ENCODE measurements around the gene CAMSAP1. TPM values are rescaled to one million over a fixed set of nuclear protein-coding genes. Genes with fewer than 3 reads are reported as not detected.

CAMSAP1 gene
- total and polyA plus RNA-seq, 4 donors: 5.0 to 29.8 (median 15.1) TPM

GRCh38 chr9:135909371-135909770 lies 2.0 kb upstream of the CAMSAP1 start:
- H3K4me3 ChIP-seq: no peak overlapping the region
- no peak for DNase-seq
- TF ChIP-seq, protein P1, sequence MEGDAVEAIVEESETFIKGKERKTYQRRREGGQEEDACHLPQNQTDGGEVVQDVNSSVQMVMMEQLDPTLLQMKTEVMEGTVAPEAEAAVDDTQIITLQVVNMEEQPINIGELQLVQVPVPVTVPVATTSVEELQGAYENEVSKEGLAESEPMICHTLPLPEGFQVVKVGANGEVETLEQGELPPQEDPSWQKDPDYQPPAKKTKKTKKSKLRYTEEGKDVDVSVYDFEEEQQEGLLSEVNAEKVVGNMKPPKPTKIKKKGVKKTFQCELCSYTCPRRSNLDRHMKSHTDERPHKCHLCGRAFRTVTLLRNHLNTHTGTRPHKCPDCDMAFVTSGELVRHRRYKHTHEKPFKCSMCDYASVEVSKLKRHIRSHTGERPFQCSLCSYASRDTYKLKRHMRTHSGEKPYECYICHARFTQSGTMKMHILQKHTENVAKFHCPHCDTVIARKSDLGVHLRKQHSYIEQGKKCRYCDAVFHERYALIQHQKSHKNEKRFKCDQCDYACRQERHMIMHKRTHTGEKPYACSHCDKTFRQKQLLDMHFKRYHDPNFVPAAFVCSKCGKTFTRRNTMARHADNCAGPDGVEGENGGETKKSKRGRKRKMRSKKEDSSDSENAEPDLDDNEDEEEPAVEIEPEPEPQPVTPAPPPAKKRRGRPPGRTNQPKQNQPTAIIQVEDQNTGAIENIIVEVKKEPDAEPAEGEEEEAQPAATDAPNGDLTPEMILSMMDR (IDR thresholded peaks at IDR 0.05; ENCODE audit: control extremely low read depth, extremely low read depth): no peak
- H3K9ac ChIP-seq (ENCODE audit: insufficient read depth in 1 of 2, low read length in 2 of 2): no peak overlapping the region
- 89 to 94% methylated on average over 5 to 6 of the region's 6 CpGs for WGBS, 2 donors
- peaks cover 5 to 23% (median 11%) of the 10 kb centered on the region in 5 donors for H3K4me1 ChIP-seq (ENCODE audit: control insufficient read depth in 5 of 5, insufficient read depth in 5 of 5, low read length in 5 of 5)
- peaks cover 8 to 36% (median 12%) of the 10 kb centered on the region in 4 donors for H3K36me3 ChIP-seq (ENCODE audit: control insufficient read depth in 4 of 4, insufficient read depth in 4 of 4, low read length in 4 of 4)
- H3K27me3 ChIP-seq (ENCODE audit: control insufficient read depth in 3 of 3, insufficient read depth in 3 of 3, low read length in 2 of 3): no peaks in the 10 kb centered on the region
- peaks cover 0 to 11% (median 3%) of the 10 kb centered on the region in 4 donors for H3K9me3 ChIP-seq (ENCODE audit: control insufficient read depth in 4 of 4, insufficient read depth in 3 of 4, low read length in 3 of 4)
- no peak for ATAC-seq (ENCODE audit: insufficient read depth, low FRiP score)
- H3K27ac ChIP-seq (ENCODE audit: low read depth in 1 of 2, low read length in 1 of 2): no peak overlapping the region

DNA sequence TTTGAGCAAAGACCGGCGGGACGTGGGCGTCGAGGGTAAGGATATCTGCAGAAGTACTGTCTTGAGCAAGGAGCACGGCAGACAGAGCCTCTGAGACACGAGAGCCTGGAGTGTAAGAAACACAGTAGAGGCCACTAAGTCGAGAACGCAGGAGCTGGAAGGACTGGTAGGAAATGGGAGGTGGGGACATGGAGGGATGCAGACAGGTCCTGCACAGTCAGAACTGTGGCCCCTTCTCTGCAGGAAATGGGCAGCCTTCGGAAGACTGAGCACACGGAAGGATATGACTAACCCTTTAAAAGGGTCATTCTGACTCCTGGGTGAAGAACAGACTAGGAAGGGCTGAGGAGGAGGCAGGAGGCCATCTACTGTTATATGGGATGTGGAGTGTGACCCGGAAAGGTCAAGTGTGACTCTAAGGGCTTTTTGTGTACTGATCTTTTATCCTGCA lies 1.4 kb upstream of the CAMSAP1 start:
- Histone ChIP-seq H3K36me3 (ENCODE audit: control insufficient read depth in 4 of 4, insufficient read depth in 4 of 4, low read length in 4 of 4) (peaks cover 7 to 30% (median 12%) of the 10 kb centered on the region in 4 donors), H3K27me3 (ENCODE audit: control insufficient read depth in 3 of 3, insufficient read depth in 3 of 3, low read length in 2 of 3) (no peaks in the 10 kb centered on the region), H3K4me1 (ENCODE audit: control insufficient read depth in 5 of 5, insufficient read depth in 5 of 5, low read length in 5 of 5) (peaks cover 7 to 23% (median 12%) of the 10 kb centered on the region in 5 donors), H3K9me3 (ENCODE audit: control insufficient read depth in 4 of 4, insufficient read depth in 3 of 4, low read length in 3 of 4) (peaks cover 0 to 7% (median 3%) of the 10 kb centered on the region in 4 donors), H3K9ac (ENCODE audit: insufficient read depth in 1 of 2, low read length in 2 of 2) (no peak overlapping the region), H3K27ac (ENCODE audit: low read depth in 1 of 2, low read length in 1 of 2) (peak overlapping the region in 1 of 2 donors; percentile 51), H3K4me3 (no peak overlapping the region)
- whole genome bisulfite sequencing, 2 donors: 78 to 85% methylated on average over 12 of the region's 12 CpGs
- DNase-seq: no peak
- no peak for ATAC-seq (ENCODE audit: insufficient read depth, low FRiP score)
- TF ChIP-seq, protein P1 (IDR thresholded peaks at IDR 0.05; ENCODE audit: control extremely low read depth, extremely low read depth): no peak

DNA sequence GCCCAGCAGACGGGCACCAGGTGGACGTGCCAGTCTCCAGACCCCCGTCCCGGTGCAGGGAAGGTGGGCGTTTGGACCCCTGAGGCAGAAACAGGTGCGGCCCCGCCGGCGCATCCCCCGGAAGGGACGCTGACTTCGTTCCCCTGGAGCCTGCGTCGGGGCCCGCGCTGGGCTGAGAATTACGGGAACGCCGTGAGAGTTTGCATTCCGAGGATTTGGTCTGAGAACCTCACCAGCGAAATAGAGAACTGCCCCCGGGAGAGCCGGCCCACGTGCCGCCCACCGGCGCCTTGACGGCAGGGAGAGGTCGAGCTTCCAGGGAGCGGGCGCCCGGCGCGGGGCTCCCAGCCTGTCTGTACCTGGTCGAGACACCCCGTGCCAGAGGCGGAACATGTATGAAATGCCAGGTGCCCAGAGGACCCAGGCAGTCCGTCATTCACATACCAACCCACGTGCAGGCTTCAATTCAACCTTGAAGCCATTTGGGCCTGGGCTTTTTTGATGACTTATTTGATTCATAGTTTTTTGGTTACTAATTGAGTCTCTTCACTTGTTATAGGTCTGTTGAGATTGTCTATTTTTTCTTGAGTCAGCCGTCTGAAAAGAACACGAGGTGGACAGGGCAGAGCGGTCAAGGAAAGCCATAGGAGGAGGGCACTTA lies 877 bp upstream of the CAMSAP1 start:
- DNase-seq: no peak
- no peak overlapping the region for H3K9ac ChIP-seq (ENCODE audit: insufficient read depth in 1 of 2, low read length in 2 of 2)
- peaks cover 2 to 25% (median 7%) of the 10 kb centered on the region in 4 donors for H3K36me3 ChIP-seq (ENCODE audit: control insufficient read depth in 4 of 4, insufficient read depth in 4 of 4, low read length in 4 of 4)
- ATAC-seq (ENCODE audit: insufficient read depth, low FRiP score): no peak
- TF ChIP-seq, protein P1 (IDR thresholded peaks at IDR 0.05; ENCODE audit: control extremely low read depth, extremely low read depth): no peak
- H3K27ac ChIP-seq (ENCODE audit: low read depth in 1 of 2, low read length in 1 of 2): peak overlapping the region; percentile 86 to 90
- WGBS, 2 donors: 17 to 18% methylated on average over 42 of the region's 42 CpGs
- peak overlapping the region; percentile 86 for H3K4me3 ChIP-seq
- no peaks in the 10 kb centered on the region for H3K27me3 ChIP-seq (ENCODE audit: control insufficient read depth in 3 of 3, insufficient read depth in 3 of 3, low read length in 2 of 3)
- H3K9me3 ChIP-seq (ENCODE audit: control insufficient read depth in 4 of 4, insufficient read depth in 3 of 4, low read length in 3 of 4): peaks cover 0 to 2% (median 2%) of the 10 kb centered on the region in 4 donors
- peaks cover 11 to 23% (median 13%) of the 10 kb centered on the region in 5 donors for H3K4me1 ChIP-seq (ENCODE audit: control insufficient read depth in 5 of 5, insufficient read depth in 5 of 5, low read length in 5 of 5)

All from lung (tissue), 12 donors.